H1 (cell line): Measurements from ENCODE around the gene ESPNL. TPM values are rescaled to one million over a fixed set of nuclear protein-coding genes. Genes with fewer than 3 reads are reported as not detected.

Experiments
- ATF3 ChIP-seq: IDR thresholded peaks from 2 replicates; pipeline ENCODE4 v1.6.1; 2011; ENCODE audit warnings: low read depth, mild to moderate bottlenecking, low read length; ENCODE audit not compliant: insufficient read depth
- CHD7 ChIP-seq: fragments of 300-600 bp; sonication (generic); IDR thresholded peaks from 2 replicates; pipeline ENCODE4 v1.7.1; 2012; ENCODE audit warnings: low read length, moderate library complexity, mild to moderate bottlenecking, inconsistent platforms; ENCODE audit not compliant: insufficient replicate concordance
- POU5F1 ChIP-seq: IDR thresholded peaks from 2 replicates; pipeline ENCODE4 v1.6.1; 2011; ENCODE audit warnings: low read depth, mild to moderate bottlenecking, low read length, moderate library complexity
- SIN3A ChIP-seq, 2 experiments: IDR thresholded peaks in 1 of 2; conservative IDR thresholded peaks in 1 of 2; 2 replicates each; pipeline ENCODE4 v1.6.1; 2011 to 2012; ENCODE audit warnings: low read length in 2 of 2, improper control_type of control experiment in 1 of 2, low read depth in 1 of 2, mild to moderate bottlenecking in 1 of 2
- TAF7 ChIP-seq: optimal IDR thresholded peaks from 2 replicates; pipeline ENCODE3; 2011; ENCODE audit warnings: low read depth, mild to moderate bottlenecking, inconsistent platforms, low read length, moderate library complexity, borderline replicate concordance
- polyA plus RNA-seq, 7 experiments: library from polyadenylated mRNA; depleted of rRNA in 3 of 7; stranded (reverse) in 5 of 7; unstranded in 2 of 7; fragments of >200 nt in 5 of 7; fragments of 200-250 nt in 2 of 7; gene quantifications; 1 replicate in 5 of 7; 2 replicates in 1 of 7; 4 replicates in 1 of 7; pipeline versions ENCODE4 v1.2.1 to v1.2.3, GENCODE V29; 2011 to 2013; ENCODE audit warnings: missing spikeins in 2 of 7, mixed read lengths in 2 of 7
- total RNA-seq: library from RNA; stranded (reverse); fragmentation: NEBNext Ultra II Directional; extraction: Animal tissue kit (Norgen Biotek cat#: 25700); gene quantifications from 2 replicates; pipeline ENCODE4 v1.2.1, GENCODE V29; 2021

The ESPNL gene
- total and polyA plus RNA-seq, 2 of the 8 experiments (the other 6 are each of a cell fraction or from before 2014, with no cell fraction given), result 0.68 to 1.3 TPM

GRCh38 chr2:238137885-238138284 is 37.7 kb downstream of the ESPNL start (continued):
- TF ChIP-seq CHD7 (no peak), SIN3A (conservative IDR thresholded peaks at IDR 0.05 in 1 of 2, IDR thresholded peaks at IDR 0.05 in 1 of 2; ENCODE audit: low read depth in 1 of 2, low read length in 2 of 2) (no peak), TAF7 (no peak), POU5F1 (no peak), ATF3 (no peak)
- TF ChIP-seq, all 59 proteins: peak for 0
